GM18511 (cell line): ENCODE results near the gene ZNF587.
"Not testable (repeated sequence)": the region's sequence is repeated elsewhere in the genome, so short reads cannot be mapped to it uniquely, and the experiment has no call there.

Experiments
- ATAC-seq: cut with Tn5 transposase; IDR thresholded peaks from one replicate; pipeline ENCODE4 v1.9.1; 2021; ENCODE audit warnings: mild to moderate bottlenecking, moderate library complexity; ENCODE audit not compliant: unreplicated experiment

Gene ZNF587

DNA sequence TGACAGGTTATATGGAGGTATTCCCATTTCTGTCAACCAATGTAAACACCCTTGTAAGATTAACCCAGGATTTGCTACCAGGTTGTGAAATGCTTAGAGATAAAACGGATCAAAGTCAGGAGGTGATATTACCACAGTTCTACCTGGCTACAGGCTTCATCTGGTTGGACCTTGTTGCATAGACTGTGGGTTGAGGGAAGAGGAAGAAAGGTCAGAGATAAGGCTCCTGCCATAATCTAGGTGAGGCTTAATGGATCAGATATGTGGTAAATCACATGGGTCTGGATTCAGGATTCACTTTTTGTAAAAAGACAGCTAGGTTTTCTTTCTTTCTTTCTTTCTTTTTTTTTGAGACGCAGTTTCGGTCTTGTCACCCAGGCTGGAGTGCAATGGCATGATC is 28.2 kb upstream of the ZNF587 start:
- ATAC-seq, result not testable (repeated sequence)

DNA sequence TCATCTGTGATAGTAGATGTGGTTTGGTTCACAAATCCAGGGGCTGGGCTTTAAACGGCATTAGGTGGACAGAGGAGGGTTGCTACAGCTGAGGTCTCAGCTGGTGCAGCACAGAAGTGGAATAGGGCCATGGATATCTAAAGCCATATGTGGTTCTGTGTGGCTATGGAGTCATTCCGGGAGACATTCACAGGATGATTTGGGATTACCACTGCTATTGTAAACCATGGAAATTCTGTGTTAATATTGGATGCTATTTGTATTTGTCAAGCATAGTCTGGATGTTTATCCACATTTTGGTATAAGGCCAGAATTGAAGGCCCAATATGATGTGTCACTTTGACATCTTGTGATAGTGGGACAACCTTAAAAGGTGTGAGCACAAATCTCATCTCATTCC is 26.5 kb upstream of the ZNF587 start:
- not testable (repeated sequence) for ATAC-seq

DNA sequence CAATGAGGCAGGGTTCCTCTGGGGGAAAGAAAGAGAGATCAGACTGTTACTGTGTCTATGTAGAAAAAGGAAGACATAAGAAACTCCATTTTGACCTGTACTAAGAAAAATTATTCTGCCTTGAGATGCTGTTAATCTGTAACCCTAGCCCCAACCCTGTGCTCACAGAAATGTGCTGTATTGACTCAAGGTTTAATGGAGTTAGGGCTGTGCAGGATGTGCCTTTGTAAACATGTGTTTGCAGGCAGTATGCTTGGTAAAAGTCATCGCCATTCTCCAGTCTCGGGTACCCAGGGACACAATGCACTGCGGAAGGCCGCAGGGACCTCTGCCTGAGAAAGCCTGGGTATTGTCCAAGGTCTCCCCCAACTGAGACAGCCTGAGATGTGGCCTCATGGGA is 26.1 kb upstream of the ZNF587 start:
- ATAC-seq, result not testable (repeated sequence)

DNA sequence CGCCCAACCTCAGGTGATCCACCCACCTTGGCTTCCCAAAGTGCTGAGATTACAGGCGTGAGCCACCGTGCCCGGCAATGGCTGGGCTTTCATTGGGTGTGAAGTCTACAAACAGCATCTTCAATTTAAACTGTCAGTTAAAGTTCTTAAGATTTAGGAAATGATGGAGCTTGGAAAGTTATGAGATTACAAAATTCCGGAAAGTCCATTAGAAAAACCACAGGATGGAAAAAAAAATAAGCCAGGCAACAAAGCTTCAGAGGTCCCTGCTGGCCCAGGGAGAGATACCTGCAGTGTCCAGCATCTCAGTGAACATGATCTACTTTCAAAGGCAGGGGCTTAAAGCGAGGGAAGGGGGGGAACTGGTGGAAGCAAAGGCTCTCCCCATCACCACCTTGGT is 24.1 kb upstream of the ZNF587 start:
- no peak for ATAC-seq

DNA sequence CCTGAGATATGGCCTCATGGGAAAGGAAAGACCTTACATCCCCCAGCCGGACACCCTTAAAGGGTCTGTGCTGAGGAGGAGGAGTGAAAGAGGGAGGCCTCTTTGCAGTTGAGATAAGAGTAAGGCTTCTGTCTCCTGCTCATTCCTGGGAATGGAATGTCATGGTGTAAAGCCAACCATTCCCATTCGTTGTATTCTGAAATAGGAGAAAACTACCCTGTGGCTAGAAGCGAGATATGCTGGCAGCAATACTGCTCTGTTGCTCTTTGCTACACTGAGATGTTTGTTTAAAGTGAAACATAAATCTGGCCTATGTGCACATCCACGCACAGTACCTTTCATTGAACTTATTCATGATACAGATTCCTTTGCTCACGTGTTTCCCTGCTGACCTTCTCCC is 20.3 kb upstream of the ZNF587 start:
- no peak for ATAC-seq

DNA sequence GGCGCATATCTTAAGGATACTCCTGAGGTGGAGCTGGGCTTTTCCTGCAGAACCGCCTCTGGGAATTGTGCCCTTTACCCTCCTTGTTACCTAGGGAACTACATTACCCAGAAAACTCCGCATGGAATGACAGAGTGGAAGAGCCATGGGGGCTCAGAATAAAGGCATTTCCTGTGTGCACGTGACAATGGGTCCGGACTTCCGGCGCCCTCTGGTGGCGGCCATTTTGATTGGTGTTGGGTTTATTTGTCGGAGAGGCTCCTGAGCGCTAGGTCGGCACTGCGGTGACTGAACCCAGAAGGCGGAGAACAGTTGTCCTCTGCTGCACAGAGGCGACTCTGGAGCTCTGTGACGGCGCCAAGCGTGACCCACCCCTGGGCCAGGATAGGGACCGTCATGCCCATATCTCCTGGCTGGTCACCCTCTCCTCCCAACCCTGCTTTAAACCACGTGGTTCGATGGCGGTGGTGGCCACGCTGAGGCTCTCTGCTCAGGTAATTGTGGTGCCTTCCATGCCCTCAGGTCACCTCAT is 19.5 kb upstream of the ZNF587 start, which contains the start of gene ZNF587B:
Gene ZNF587B, plus strand, starts transcription at position 229 of the 532 bp plus-strand sequence. Its CDS starts 230 bp downstream, at position 459.
- ATAC-seq, result no peak

DNA sequence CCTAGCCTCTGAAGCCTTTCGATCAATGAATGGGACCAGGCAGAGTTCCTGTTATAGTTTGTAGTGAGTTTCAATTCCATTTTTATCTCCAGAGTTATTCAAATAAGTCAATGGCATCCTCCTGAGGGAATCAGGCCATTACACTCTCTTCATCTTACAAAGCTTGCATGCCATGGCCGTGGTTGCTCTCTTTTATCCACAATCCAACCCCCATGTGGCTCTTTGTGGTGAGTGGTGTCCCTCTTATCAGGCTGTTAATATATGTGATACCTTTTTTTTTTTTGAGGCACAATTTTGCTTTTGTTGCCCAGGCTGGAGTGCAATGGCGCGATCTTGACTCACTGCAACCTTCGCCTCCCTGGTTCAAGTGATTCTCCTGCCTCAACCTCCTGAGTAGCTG is 12.7 kb upstream of the ZNF587 start:
- not testable (repeated sequence) for ATAC-seq

DNA sequence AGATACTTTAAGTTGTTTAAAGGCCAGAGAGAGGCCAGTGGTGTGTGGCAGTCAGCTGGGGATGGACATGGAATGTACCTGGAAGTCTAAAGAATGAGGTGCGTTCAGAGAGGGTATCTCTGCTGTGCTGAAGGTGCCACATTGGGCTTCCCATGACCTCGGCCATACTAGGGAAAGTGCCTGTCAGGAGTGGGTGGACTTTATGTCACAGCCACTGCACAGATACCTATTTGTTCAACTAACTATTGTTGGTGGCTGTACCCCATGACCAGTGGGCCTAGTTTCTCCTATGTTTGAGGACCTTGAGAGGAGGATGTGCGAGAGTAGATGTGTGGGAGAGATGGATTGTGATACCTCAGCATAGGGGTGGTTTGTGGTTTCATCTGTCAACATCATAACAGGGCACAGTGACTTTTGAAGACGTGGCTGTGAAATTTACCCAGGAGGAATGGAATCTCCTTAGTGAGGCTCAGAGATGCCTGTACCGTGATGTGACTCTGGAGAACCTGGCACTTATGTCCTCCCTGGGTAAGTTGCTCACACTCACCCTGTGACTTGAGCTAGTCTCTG is 11.0 kb upstream of the ZNF587 start:
- not testable (repeated sequence) for ATAC-seq

DNA sequence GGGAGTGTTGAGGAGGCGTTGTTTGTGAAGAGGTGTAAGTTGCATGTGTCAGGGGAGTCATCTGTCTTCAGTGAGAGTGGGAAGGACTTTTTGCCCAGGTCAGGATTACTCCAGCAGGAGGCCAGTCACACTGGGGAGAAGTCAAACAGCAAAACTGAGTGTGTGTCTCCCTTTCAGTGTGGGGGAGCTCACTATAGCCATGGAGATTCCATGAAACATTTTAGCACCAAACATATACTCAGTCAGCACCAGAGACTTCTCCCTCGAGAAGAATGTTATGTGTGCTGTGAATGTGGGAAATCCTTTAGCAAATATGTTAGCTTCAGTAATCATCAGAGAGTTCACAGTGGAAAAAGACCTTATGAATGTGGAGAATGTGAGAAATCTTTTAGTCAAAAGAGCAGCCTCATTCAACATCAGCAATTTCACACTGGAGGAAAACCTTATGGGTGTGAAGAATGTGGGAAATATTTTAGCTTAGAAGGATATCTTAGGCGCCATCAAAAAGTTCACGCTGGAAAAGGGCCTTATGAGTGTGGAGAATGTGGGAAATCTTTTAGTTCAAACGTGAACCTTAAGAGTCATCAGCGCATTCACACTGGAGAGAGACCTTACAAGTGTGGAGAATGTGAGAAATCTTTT is 8.4 kb upstream of the ZNF587 start:
- ATAC-seq, result no peak

DNA sequence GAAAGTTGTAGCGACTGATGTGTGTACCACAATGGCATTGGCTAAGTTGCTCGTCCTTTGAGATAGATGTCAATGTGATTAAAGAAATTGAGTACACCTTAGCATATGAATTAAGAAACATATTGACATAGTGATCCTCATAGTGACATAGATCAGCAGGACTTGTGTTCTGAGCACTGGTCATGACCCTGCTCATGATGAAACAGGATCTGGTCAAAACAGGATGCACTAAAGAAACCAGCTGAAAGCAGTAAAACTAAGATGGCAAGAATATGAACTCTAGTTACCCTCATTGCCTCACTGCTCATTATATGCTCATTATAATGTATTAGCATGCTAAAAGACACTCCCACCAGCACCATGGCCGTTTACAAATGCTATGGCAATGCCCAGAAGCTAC is 2.5 kb upstream of the ZNF587 start:
- ATAC-seq, result not testable (repeated sequence)

DNA sequence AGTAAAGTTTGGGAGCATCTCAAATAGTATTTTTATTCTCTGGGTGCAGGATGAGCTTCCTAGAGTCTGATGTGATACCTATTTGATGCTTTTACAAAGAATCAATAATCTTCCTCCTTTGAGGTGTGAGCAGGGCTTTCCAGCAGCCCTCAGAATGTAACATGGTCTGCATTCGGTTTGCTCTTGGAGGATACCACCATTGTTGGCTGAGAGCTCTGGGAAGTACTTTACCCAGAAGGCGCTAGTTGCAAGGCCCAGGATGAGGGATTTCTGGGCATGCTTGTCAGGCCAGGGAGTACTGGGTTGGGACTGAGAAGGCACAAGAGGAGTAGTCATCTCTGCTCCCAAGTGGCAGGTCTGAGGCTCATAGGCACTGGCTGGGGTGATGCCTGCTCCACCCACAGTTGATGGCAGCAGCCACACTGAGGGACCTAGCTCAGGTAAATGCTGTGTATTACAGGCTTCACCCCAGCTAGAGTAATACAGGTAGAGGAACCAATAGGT is 445 bp upstream of the ZNF587 start:
- peak; percentile 24 for ATAC-seq

DNA sequence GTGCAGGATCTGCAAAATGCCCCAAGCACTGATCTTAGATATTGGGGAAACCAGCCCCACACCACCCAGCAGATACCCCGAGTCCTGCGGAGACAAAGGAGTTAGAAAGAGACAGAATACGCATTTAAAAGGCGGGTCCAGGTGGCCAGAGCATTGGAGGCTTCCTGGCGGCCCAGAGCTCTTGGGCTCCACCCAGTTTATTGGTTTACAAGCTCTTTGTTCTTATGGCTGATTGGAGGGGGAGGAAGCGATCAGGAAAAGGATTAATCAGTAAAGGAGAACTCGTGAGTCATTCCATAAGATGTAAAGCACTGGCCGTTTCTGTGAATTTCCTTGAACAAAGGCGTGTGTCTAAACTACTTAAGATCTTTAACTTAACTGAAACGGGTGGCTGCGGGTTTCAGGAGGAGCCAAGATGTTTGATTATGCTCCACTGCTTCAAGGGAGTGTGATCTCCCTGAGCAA is 926 bp downstream of the ZNF587 start:
- no peak for ATAC-seq

DNA sequence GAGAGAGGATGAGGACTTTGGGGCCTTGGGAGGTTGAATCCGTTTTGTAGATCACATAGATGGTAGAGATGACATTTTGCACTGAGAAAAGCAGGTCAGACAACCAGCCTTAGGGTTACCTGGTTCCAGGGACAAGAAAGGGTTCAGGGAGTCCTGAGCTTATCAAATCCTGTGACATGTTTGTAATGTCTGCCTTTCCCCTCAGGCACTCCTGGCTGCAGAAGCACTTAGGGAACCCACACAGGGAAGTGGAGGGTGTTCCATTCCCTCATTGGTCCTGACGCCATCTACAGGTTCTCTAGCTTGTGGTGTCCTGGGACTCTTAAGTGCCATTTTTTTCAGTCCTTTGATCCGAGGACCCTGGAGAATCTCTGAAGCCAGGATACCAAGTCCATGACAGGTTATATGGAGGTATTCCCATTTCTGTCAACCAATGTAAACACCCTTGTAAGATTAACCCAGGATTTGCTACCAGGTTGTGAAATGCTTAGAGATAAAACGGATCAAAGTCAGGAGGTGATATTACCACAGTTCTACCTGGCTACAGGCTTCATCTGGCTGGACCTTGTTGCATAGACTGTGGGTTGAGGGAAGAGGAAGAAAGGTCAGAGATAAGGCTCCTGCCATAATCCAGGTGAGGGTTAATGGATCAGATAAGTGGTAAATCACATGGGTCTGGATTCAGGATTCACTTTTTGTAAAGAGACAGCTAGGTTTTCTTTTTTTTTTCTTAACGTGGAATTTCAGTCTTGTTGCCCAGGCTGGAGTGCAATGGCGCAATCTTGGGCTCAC is 2.3 kb downstream of the ZNF587 start:
- ATAC-seq, result not testable (repeated sequence)

DNA sequence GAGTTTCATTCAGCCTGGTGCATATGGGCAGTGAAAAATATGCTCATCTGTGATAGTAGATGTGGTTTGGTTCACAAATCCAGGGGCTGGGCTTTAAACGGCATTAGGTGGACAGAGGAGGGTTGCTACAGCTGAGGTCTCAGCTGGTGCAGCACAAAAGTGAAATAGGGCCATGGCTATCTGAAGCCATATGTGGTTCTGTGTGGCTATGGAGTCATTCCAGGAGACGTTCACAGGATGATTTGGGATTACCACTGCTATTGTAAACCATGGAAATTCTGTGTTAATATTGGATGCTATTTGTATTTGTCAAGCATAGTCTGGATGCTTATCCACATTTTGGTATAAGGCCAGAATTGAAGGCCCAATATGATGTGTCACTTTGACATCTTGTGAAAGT is 4.5 kb downstream of the ZNF587 start:
- not testable (repeated sequence) for ATAC-seq

DNA sequence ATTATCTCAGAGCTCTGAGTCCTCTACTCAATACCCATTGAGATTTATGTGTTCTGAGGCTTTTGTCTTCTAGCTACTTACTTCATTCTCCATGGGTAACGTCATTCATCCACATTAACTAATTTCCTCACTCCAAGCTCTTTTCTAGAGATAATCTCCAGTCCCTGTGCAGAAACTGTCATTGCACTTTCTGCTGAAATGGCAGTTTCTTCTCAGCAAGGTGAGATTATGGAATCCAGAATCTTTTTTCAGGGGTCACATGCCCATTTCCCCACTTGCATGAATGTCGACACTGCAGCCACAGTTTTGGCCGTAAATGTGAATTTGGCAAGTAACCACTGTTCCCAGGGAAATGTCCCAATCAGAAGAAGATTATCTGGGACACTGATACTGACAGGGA is 12.7 kb downstream of the ZNF587 start:
- not testable (repeated sequence) for ATAC-seq

DNA sequence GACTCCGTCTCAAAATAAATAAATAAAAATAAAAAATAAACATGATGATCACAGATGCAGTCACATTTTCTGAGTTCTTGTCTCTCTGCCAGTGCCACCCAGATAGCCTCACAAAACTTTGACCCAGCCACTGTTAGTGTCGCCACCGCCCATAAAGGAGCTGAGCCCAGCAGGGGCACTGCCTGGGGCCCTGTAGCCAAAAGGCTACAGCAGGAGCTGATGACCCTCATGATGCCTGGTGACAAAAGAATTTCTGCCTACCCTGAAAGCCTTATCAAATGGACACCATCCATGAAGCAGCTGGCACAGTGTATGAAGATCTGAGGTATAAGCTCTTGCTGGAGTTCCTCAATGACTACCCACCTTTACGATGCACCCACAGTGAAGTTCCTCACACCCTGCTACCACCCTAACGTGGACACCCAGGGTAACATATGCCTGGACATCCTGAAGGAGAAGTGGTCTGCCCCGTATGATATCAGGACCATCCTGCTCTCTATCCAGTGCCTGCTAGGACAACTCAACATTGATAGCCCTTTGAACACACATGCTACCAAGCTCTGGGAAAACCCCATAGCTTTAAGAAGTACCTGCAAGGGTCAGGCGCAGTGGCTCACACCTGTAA is 18.3 kb downstream of the ZNF587 start:
- ATAC-seq, result no peak

DNA sequence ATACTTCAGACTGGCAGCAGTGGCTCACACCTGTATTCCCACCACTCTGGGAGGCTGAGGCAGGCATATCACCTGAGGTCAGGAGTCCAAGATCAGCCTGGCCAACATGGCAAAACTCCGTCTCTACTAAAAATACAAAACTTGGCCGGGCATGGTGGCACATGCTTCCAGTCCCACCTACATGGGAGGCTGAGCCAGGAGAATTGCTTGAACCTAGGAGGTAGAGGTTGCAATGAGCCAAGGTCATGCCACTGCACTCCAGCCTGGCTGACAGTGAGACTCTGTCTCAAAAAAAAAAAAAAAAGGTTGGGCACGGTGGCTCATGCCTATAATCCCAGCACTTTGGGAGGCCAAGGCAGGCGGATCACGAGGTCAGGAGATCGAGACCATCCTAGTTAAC is 20.0 kb downstream of the ZNF587 start:
- ATAC-seq, result not testable (repeated sequence)

DNA sequence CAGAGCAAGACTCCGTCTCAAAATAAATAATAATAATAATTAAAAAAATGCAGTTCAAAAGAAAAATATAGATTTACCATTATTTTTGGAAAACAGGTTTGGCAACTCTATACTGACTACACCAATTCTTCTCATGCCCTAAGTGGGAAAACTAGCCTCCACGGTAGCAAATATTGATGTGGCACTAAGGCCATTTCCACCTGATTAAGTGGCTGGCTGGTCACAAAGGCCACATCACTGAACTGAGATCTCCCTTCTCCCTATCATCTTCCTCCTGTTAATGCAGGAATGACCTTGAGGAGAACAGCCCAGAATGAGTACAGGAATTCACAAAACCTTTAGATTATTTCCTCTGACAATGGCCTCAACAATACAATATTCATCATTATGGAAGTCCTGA is 20.6 kb downstream of the ZNF587 start:
- ATAC-seq, result no peak

DNA sequence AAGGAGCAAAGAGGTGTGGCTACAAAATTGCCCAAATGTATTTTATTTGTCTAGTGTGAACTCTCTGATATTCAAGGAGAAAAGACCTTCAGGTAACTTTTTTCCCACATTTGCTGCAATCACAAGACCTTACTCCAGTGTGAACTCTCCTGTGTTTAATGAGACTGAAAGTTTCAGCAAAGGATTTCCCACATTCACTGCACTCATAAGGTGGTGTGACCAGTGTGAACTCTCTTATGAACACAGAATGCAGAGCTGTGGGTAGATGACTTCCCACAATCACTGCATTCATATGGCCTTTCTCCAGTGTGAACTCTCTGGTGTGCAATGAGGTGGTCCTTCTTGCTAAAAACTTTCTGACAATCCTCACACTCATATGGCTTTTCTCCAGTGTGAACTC is 22.8 kb downstream of the ZNF587 start:
- no peak for ATAC-seq

DNA sequence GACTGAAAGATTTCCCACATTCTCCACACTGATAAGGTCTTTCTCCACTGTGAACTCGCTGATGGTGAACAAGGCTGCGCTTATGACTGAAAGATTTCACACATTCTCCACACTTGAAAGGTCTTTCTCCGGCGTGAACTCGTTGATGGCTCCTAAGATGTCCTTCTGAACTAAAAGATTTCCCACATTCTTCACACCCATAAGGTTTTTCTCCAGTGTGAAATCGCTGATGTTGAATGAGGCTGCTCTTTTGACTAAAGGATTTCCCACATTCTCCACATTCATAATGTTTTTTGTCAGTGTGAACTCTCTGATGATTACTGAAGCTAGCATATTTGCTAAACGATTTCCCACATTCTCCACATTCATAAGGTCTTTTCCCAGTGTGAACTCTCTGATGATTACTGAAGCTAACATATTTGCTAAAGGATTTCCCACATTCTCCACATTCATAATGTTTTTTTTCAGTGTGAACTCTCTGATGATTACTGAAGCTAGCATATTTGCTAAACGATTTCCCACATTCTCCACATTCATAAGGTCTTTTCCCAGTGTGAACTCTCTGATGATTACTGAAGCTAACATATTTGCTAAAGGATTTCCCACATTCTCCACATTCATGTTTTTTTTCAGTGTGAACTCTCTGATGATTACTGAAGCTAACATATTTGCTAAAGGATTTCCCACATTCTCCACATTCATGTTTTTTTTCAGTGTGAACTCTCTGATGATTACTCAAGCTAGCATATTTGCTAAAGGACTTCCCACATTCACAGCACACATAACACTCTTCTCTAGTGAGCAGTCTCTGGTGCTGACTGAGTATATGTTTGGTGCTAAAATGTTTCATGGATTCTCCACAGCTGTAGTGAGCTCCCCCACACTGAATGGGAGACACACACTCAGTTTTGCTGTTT is 24.5 kb downstream of the ZNF587 start:
- not testable (repeated sequence) for ATAC-seq
